ENCODE results near the gene CEP85.

CEP85 gene

GRCh38 chr1:26315874-26316850 is 82.2 kb downstream of the CEP85 start:
- DNase-seq (ENCODE audit: low read depth), result no peak

- DNase-seq (ENCODE audit: low read depth), result no peak
Observed at GRCh38 chr1:26317146-26317545, 83.1 kb downstream of the CEP85 start.

- DNase-seq (ENCODE audit: low read depth), result no peak
Observed at GRCh38 chr1:26317612-26318337, 83.8 kb downstream of the CEP85 start, which contains the start of gene CD52. Gene CD52, plus strand, starts transcription at chr1:26317958. Its CDS starts 60 bp downstream, at chr1:26318018.

DNA sequence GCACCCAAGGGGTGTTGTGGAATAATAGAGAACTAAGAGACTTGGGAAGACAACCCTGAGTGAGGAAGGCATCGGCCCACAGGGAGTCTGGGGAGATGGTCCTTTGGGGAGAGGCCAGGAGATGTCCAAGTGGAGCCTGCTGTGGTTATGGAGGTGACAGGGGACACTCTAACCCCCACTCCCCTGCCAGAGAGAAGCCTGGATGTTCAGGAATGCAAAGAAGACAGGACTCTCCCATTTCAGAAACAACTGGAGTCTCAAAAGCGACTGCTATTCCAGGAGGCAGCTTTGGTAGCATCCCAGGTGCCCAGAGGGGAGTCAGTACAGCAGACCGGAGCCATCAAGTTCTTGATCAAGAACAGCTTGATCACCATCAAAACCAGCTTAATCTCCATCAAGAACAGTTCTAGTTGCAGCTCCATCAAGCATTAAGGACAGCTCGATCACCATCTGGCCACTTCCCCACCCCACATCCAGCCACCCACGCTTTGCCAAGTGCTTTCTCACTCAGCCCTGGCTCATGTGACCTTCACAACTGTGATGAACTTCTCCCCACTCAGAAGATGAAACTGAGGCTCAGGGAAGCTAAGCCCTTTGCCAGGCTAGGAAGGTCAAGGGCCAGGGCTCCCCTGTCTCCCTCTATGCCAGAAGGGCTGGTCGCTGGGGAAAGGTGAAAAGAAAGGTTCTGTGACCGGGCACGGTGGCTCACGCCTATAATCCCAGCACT is 84.5 kb downstream of the CEP85 start:
- DNase-seq (ENCODE audit: low read depth), result no peak

DNA sequence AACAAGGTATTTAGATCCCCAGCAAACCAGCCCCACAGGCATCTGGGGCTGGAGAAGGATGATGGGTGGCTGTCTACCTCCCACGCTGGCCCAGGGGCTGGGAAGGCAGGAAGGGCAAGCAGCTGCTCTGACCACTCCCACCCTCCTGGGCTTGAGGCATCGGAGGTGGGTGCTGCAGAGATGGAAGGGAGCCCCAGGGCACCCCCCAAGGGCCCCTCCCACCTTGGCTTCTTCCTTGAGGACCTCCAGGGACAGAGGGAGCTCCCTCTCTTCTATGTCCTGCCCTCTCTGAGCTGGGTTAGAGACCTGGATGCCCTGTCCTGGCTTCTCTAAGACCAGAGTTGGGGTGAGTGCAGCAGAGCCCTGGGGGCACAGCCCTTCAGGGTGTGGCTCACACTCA is 86.9 kb downstream of the CEP85 start:
- DNase-seq (ENCODE audit: low read depth), result no peak

GRCh38 chr1:26321315-26322041 is 87.5 kb downstream of the CEP85 start:
- peak; percentile 69 for DNase-seq (ENCODE audit: low read depth)

- DNase-seq (ENCODE audit: low read depth), result no peak
Observed at GRCh38 chr1:26322042-26322331, 88.0 kb downstream of the CEP85 start.

DNA sequence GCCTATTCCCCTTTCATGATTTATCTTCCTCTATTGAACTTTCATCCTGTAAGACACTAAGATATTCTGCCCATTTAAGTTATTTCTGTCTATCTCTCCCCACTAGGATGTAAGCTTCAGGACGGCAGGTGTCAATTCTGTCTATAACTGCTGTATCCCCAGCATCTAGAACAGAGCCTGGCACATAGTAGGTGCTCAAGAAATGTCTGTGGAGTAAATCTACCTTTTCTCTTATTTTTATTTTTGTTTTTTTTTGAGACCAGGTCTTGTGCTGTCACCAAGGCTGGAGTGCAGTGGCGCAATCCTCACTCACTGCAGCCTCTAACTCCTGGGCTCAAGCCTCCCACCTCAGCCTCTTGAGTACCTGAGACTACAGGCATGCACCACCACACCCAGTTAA is 89.4 kb downstream of the CEP85 start:
- no peak for DNase-seq (ENCODE audit: low read depth)

GRCh38 chr1:26324550-26324949 is 90.5 kb downstream of the CEP85 start:
- no peak for DNase-seq (ENCODE audit: low read depth)

- DNase-seq (ENCODE audit: low read depth), result no peak
Observed at GRCh38 chr1:26327956-26328362, 94.0 kb downstream of the CEP85 start.

Data from stromal cell of bone marrow (primary cell).